Mucosa of descending colon (tissue), 3 donors: ENCODE data around the gene P2RY4. TPM values are rescaled to one million over a fixed set of nuclear protein-coding genes. Genes with fewer than 3 reads are reported as not detected.
"Not testable (repeated sequence)": the region's sequence is repeated elsewhere in the genome, so short reads cannot be mapped to it uniquely, and the experiment has no call there.

Experiments
- ATAC-seq: fragments of 200-7000 bp; cut with Tn5 transposase; one replicate; pipeline ENCODE4 v1.9.1; 2020; ENCODE audit warnings: mild to moderate bottlenecking, moderate library complexity
- DNase-seq, 3 donors: peaks; one replicate each; pipeline ENCODE4 v3.0.0-alpha.2; 2020
- H3K36me3 ChIP-seq: fragments of 200-600 bp; one replicate; pipeline ENCODE4 v1.8.0; 2021; ENCODE audit warnings: low read depth, mild to moderate bottlenecking
- H3K4me1 ChIP-seq: fragments of 200-600 bp; one replicate; pipeline ENCODE4 v1.8.0; 2021; ENCODE audit warnings: low read depth, mild to moderate bottlenecking
- H3K4me3 ChIP-seq: fragments of 200-600 bp; one replicate; pipeline ENCODE4 v1.8.0; 2021; ENCODE audit warnings: mild to moderate bottlenecking
- H3K9me3 ChIP-seq: fragments of 200-600 bp; one replicate; pipeline ENCODE4 v1.8.0; 2021; ENCODE audit warnings: mild to moderate bottlenecking
- CTCF ChIP-seq: fragments of 200-600 bp; IDR thresholded peaks from one replicate; pipeline ENCODE4 v1.8.0; 2022; ENCODE audit warnings: antibody characterized with exemption, mild to moderate bottlenecking
- intact Hi-C, 2 donors: fragments of 100-400 bp; cut with DNase I in 1 of 2; cut with micrococcal nuclease in 1 of 2; formaldehyde crosslinking; loops; one replicate each; pipeline versions ENCODE4 v1.11.0 to v1.11.1; 2022; cut with DNase I, micrococcal nuclease
- total RNA-seq, 3 donors: library from RNA; stranded (reverse); fragmentation: NEBNext Ultra II Directional in 2 of 3; extraction: Animal tissue kit (Norgen Biotek cat#: 25700) in 2 of 3; gene quantifications; one replicate each; pipeline versions ENCODE4 v1.2.1 to v1.2.4, GENCODE V29; 2021 to 2023
- donor health status: DM: no; HTN: no; CAD: no; lungs with moderate emphysema.
- donor health status: DM: no; HTN: no; CAD: no.
- donor health status: DM: no; HTN: yes; CAD: no.

Gene P2RY4
- total RNA-seq, 3 donors from 2014 or later: 0.79 to 5.7 (median 1.3) TPM

- no peak overlapping the region for H3K4me3 ChIP-seq
- DNase-seq (no peak), ATAC-seq (no peak)
- H3K4me1 ChIP-seq: no peaks in the 10 kb centered on the region
- intact Hi-C loops: no loop called here
- no peaks in the 10 kb centered on the region for H3K9me3 ChIP-seq
- TF ChIP-seq CTCF: no peak
- H3K36me3 ChIP-seq: no peaks in the 10 kb centered on the region
Measured at GRCh38 chrX:70254063-70254400, 6.0 kb downstream of the P2RY4 start.

GRCh38 chrX:70253377-70254062, 6.5 kb downstream of the P2RY4 start:
- no peak overlapping the region for H3K4me3 ChIP-seq
- ATAC-seq: no peak
- TF ChIP-seq CTCF: no peak
- no peak for DNase-seq
- no peaks in the 10 kb centered on the region for H3K4me1 ChIP-seq
- intact Hi-C loops: no loop called here
- no peaks in the 10 kb centered on the region for H3K36me3 ChIP-seq
- no peaks in the 10 kb centered on the region for H3K9me3 ChIP-seq

GRCh38 chrX:70252491-70252890, 7.5 kb downstream of the P2RY4 start:
- DNase-seq (no peak), ATAC-seq (no peak)
- Histone ChIP-seq H3K9me3 (no peaks in the 10 kb centered on the region), H3K36me3 (no peaks in the 10 kb centered on the region), H3K4me1 (no peaks in the 10 kb centered on the region), H3K4me3 (no peak overlapping the region)
- intact Hi-C loops: no loop called here
- TF ChIP-seq CTCF: no peak

GRCh38 chrX:70247252-70247651, 12.8 kb downstream of the P2RY4 start:
- Histone ChIP-seq H3K36me3 (no peaks in the 10 kb centered on the region), H3K9me3 (no peaks in the 10 kb centered on the region), H3K4me1 (no peaks in the 10 kb centered on the region), H3K4me3 (no peak overlapping the region)
- DNase-seq: no peak
- intact Hi-C loops: no loop called here
- peak; percentile 33 for ATAC-seq
- no peak for TF ChIP-seq CTCF

- DNase-seq (no peak), ATAC-seq (no peak)
- Histone ChIP-seq H3K36me3 (no peaks in the 10 kb centered on the region), H3K4me3 (no peak overlapping the region), H3K9me3 (no peaks in the 10 kb centered on the region), H3K4me1 (no peaks in the 10 kb centered on the region)
- intact Hi-C loops: no loop called here
- no peak for TF ChIP-seq CTCF
Measured at GRCh38 chrX:70244881-70245280, 15.1 kb downstream of the P2RY4 start.

GRCh38 chrX:70243601-70244000, 16.4 kb downstream of the P2RY4 start:
- H3K4me3 ChIP-seq, H3K9me3 ChIP-seq, DNase-seq, H3K4me1 ChIP-seq, H3K36me3 ChIP-seq, ATAC-seq, intact Hi-C loops: not testable (repeated sequence)
